Stomach (tissue), 9 donors: ENCODE results near the gene TMEM121B. TPM values are rescaled to one million over a fixed set of nuclear protein-coding genes. Genes with fewer than 3 reads are reported as not detected.
A peak's percentile ranks its signal among the peaks of the same experiment; 100 is the strongest.

Source experiments
- DNase-seq, 2 donors: peaks; one replicate each; pipeline versions ENCODE4 v3.0.0 to v3.0.0-alpha.2; 2013 to 2019
- H3K27ac ChIP-seq, 5 donors: fragments of 200-600 bp in 4 of 5; sonication (generic) in 4 of 5; one replicate each; pipeline ENCODE4 v1.5.1; 2013 to 2019; ENCODE audit warnings: mild to moderate bottlenecking in 1 of 5, moderate library complexity in 1 of 5
- H3K27me3 ChIP-seq, 3 donors: fragments of 200-600 bp; sonication (generic); one replicate each; pipeline ENCODE4 v1.5.1; 2017 to 2019; ENCODE audit warnings: mixed run types in 1 of 3
- H3K36me3 ChIP-seq, 4 donors: fragments of 200-600 bp; sonication (generic); 1 replicate in 3 of 4; 2 replicates in 1 of 4; pipeline ENCODE4 v1.5.1; 2016 to 2019
- H3K4me1 ChIP-seq, 4 donors: fragments of 200-600 bp; sonication (generic); one replicate each; pipeline ENCODE4 v1.5.1; 2016 to 2019
- H3K4me3 ChIP-seq, 4 donors: fragments of 200-600 bp; sonication (generic) in 3 of 4; one replicate each; pipeline ENCODE4 v1.5.1; 2016 to 2019; ENCODE audit warnings: mild to moderate bottlenecking in 1 of 4
- H3K9me3 ChIP-seq, 4 donors: fragments of 200-600 bp; sonication (generic); one replicate each; pipeline ENCODE4 v1.5.1; 2016 to 2019
- EP300 ChIP-seq: sonication (generic); formaldehyde crosslinking; IDR thresholded peaks from one replicate; pipeline ENCODE4 v1.6.1; 2017; ENCODE audit warnings: antibody characterized with exemption
- POLR2A ChIP-seq, 4 donors: fragments of 450-650 bp; IDR thresholded peaks; one replicate each; pipeline ENCODE4 v1.6.1; 2016; ENCODE audit warnings: antibody characterized with exemption in 4 of 4, control low read depth in 2 of 4, mild to moderate bottlenecking in 1 of 4, moderate library complexity in 1 of 4
- POLR2AphosphoS5 ChIP-seq, 3 donors: sonication (generic); formaldehyde crosslinking; IDR thresholded peaks; one replicate each; pipeline ENCODE4 v1.6.1; 2016; ENCODE audit warnings: antibody characterized with exemption in 3 of 3
- WGBS, 5 donors: extraction: QIAGEN DNeasy Blood & Tissue Kit in 3 of 5; methylation state at CpG; one replicate each; pipeline versions ENCODE4 v1.1.5 to v1.1.7; 2013 to 2018; 5-methylcytosine and 5-hydroxymethylcytosine counted together
- intact Hi-C: fragments of 100-400 bp; cut with DNase I; formaldehyde crosslinking; loops from one replicate; pipeline ENCODE4 v1.15.1; 2023; ENCODE audit warnings: low total_unique reads
- polyA plus RNA-seq, 3 donors: library from polyadenylated mRNA; stranded (reverse); fragments of 200-250 nt; gene quantifications; one replicate each; pipeline ENCODE4 v1.2.3, GENCODE V29; 2013
- total RNA-seq, 5 donors: library from RNA; depleted of rRNA; stranded (reverse); fragments of >200 nt; gene quantifications; one replicate each; pipeline versions ENCODE4 v1.1.0 to v1.2.3, GENCODE V29; 2014 to 2016
- TF ChIP-seq, protein P1 (sequence below), 7 experiments: fragments of 450-650 bp in 4 of 7; fragments of 200-600 bp in 3 of 7; sonication (generic) in 3 of 7; IDR thresholded peaks; one replicate each; pipeline ENCODE4 v1.5.1; 2016 to 2019; ENCODE audit warnings: antibody characterized with exemption in 7 of 7, control low read depth in 2 of 7, mild to moderate bottlenecking in 1 of 7
- donor health status: healthy with polysubstance abuse.
- donor health status: Bipolar disorder and iron deficiency.
- donor health status: healthy.

Gene TMEM121B
- total and polyA plus RNA-seq, 8 donors, result 0.08 to 0.45 (median 0.25) TPM; not detected in 4

- WGBS, 5 donors, result 72 to 86% (median 78%) methylated on average over 15 of the region's 15 CpGs
- TF ChIP-seq POLR2AphosphoS5 (IDR thresholded peaks at IDR 0.05) (peak in 1 of 3 donors; percentile 15), POLR2A (IDR thresholded peaks at IDR 0.05) (no peak)
- intact Hi-C loops, result no loop called here
- no peak for DNase-seq
- H3K4me3 ChIP-seq, result no peak overlapping the region
- peak overlapping the region in 2 of 5 donors; percentile 53 to 64 for H3K27ac ChIP-seq
- H3K9me3 ChIP-seq, result no peaks in the 10 kb centered on the region
- H3K36me3 ChIP-seq, result peaks cover 61 to 89% (median 87%) of the 10 kb centered on the region in 4 donors
- no peaks in the 10 kb centered on the region for H3K27me3 ChIP-seq
- peaks cover 0 to 20% (median 0%) of the 10 kb centered on the region in 4 donors for H3K4me1 ChIP-seq
Measured at GRCh38 chr22:17106785-17107546, 14.2 kb downstream of the TMEM121B start.

GRCh38 chr22:17106161-17106784, 14.9 kb downstream of the TMEM121B start:
- Histone ChIP-seq H3K9me3 (no peaks in the 10 kb centered on the region), H3K4me1 (peaks cover 0 to 18% (median 0%) of the 10 kb centered on the region in 4 donors), H3K27ac (peak overlapping the region in 2 of 5 donors; percentile 53 to 64), H3K36me3 (peaks cover 68 to 96% (median 94%) of the 10 kb centered on the region in 4 donors), H3K4me3 (no peak overlapping the region), H3K27me3 (no peaks in the 10 kb centered on the region)
- TF ChIP-seq POLR2AphosphoS5 (IDR thresholded peaks at IDR 0.05) (no peak), EP300 (no peak), POLR2A (IDR thresholded peaks at IDR 0.05) (no peak)
- TF ChIP-seq, protein P1, sequence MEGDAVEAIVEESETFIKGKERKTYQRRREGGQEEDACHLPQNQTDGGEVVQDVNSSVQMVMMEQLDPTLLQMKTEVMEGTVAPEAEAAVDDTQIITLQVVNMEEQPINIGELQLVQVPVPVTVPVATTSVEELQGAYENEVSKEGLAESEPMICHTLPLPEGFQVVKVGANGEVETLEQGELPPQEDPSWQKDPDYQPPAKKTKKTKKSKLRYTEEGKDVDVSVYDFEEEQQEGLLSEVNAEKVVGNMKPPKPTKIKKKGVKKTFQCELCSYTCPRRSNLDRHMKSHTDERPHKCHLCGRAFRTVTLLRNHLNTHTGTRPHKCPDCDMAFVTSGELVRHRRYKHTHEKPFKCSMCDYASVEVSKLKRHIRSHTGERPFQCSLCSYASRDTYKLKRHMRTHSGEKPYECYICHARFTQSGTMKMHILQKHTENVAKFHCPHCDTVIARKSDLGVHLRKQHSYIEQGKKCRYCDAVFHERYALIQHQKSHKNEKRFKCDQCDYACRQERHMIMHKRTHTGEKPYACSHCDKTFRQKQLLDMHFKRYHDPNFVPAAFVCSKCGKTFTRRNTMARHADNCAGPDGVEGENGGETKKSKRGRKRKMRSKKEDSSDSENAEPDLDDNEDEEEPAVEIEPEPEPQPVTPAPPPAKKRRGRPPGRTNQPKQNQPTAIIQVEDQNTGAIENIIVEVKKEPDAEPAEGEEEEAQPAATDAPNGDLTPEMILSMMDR (IDR thresholded peaks at IDR 0.05), result no peak
- intact Hi-C loops, result no loop called here
- 76 to 81% (median 81%) methylated on average over 12 of the region's 12 CpGs for WGBS, 5 donors
- DNase-seq, result no peak

DNA sequence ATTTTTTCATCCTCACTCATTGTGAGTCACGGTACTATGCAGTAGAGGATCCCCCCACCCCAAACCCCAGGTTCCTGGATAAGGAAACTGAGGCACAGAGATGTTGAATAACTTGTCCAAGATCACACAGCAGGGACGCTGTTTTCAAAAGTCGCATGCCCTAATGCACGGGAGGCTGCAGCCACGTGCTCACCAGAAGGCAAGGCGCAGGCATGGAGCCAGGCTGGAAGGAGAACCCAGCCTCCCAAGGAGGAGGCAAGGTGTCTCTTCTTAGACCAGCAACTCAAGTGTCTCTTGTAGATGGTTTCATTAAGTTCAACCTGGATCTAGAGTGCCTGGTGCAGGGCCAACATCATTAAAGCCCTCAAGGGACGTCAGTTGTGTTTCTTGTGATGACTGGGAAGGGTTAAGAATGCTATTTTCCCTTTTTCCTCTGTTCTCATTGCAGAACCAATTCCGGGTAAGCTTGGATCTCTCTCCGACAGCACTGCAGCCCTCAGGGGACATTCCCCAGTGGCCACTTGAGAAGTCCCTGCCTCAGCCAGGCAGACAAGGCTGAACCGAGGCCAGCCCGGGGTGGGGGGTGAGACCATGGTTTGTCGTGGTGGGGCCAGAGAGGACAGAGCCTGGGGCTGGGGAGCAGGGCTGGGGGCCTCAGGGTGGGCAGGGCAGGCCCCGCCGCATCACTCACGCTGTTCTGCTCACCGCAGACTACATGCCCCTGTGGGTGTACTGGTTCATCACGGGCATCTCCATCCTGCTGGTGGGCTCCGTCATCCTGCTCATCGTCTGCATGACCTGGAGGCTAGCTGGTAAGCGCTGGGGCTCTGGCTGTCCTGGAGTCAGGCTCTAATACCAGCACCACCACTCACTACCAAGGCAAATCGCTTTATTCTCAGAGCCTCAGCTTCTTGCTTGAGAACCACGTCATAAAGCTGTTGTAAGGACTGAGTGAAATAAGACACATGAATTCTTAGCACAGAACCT, 15.7 kb downstream of the TMEM121B start:
- 85 to 88% (median 87%) methylated on average over 22 of the region's 22 CpGs for WGBS, 5 donors
- H3K9me3 ChIP-seq, result no peaks in the 10 kb centered on the region
- peak overlapping the region in 2 of 5 donors; percentile 53 to 64 for H3K27ac ChIP-seq
- TF ChIP-seq POLR2A (IDR thresholded peaks at IDR 0.05), result no peak
- TF ChIP-seq EP300, result no peak
- no peak for DNase-seq
- H3K4me1 ChIP-seq, result peaks cover 0 to 26% (median 0%) of the 10 kb centered on the region in 4 donors
- no peaks in the 10 kb centered on the region for H3K27me3 ChIP-seq
- no peak overlapping the region for H3K4me3 ChIP-seq
- peaks cover 76 to 97% (median 95%) of the 10 kb centered on the region in 4 donors for H3K36me3 ChIP-seq
- intact Hi-C loops, result no loop called here

GRCh38 chr22:17104336-17104935, 16.7 kb downstream of the TMEM121B start:
- Histone ChIP-seq H3K27ac (no peak overlapping the region), H3K4me1 (peaks cover 0 to 30% (median 0%) of the 10 kb centered on the region in 4 donors), H3K4me3 (no peak overlapping the region), H3K9me3 (no peaks in the 10 kb centered on the region), H3K36me3 (peaks cover 81 to 97% (median 96%) of the 10 kb centered on the region in 4 donors), H3K27me3 (no peaks in the 10 kb centered on the region)
- DNase-seq, result no peak
- TF ChIP-seq POLR2A (IDR thresholded peaks at IDR 0.05) (no peak), POLR2AphosphoS5 (IDR thresholded peaks at IDR 0.05) (no peak), EP300 (no peak)
- TF ChIP-seq, protein P1 (IDR thresholded peaks at IDR 0.05), result no peak
- intact Hi-C loops, result no loop called here
- WGBS, 5 donors, result 79 to 97% (median 92%) methylated on average over 13 to 14 of the region's 14 CpGs
